Activated CD4-positive, alpha-beta memory T cell treated with anti-CD3 and anti-CD28 coated beads for 36 hours (primary cell): ENCODE data around the gene KY. TPM values are rescaled to one million over a fixed set of nuclear protein-coding genes. Genes with fewer than 3 reads are reported as not detected.
A peak's percentile ranks its signal among the peaks of the same experiment; 100 is the strongest.

Source experiments
- CTCF ChIA-PET: fragments of 350-600 bp; sonication (Branson Sonifier 250); formaldehyde crosslinking; loops from one replicate; lab custom pipeline; 2021; ENCODE audit warnings: antibody characterized with exemption, inconsistent platforms; lab: Charles Lee
- POLR2A ChIA-PET: fragments of 350-600 bp; sonication (Branson Sonifier 250); formaldehyde crosslinking; loops from one replicate; lab custom pipeline; 2021; ENCODE audit warnings: antibody characterized with exemption; lab: Charles Lee
- DNase-seq: peaks from one replicate; pipeline ENCODE4 v3.0.0-alpha.2; 2020
- H3K27ac Mint-ChIP-seq: one replicate; pipeline ENCODE4 v1.8.0; 2021; ENCODE audit warnings: mixed read lengths
- H3K27me3 Mint-ChIP-seq: one replicate; pipeline ENCODE4 v1.8.0; 2021; ENCODE audit warnings: mixed read lengths
- H3K36me3 Mint-ChIP-seq: one replicate; pipeline ENCODE4 v1.8.0; 2021; ENCODE audit warnings: mixed read lengths
- H3K4me1 Mint-ChIP-seq: one replicate; pipeline ENCODE4 v1.8.0; 2021; ENCODE audit warnings: low read depth, mixed read lengths
- H3K4me3 Mint-ChIP-seq: one replicate; pipeline ENCODE4 v1.8.0; 2021; ENCODE audit warnings: mild to moderate bottlenecking, mixed read lengths
- H3K9me3 Mint-ChIP-seq: one replicate; pipeline ENCODE4 v1.8.0; 2021; ENCODE audit warnings: mixed read lengths
- intact Hi-C: fragments of 100-400 bp; cut with micrococcal nuclease; formaldehyde crosslinking; loops from one replicate; pipeline ENCODE4 v1.15.1; 2023
- total RNA-seq, 2 experiments: library from RNA; stranded (reverse); gene quantifications; one replicate each; pipeline ENCODE4 v1.2.3, GENCODE V29; 2021

The KY gene
- total RNA-seq, 2 experiments from 2014 or later: not detected

DNA sequence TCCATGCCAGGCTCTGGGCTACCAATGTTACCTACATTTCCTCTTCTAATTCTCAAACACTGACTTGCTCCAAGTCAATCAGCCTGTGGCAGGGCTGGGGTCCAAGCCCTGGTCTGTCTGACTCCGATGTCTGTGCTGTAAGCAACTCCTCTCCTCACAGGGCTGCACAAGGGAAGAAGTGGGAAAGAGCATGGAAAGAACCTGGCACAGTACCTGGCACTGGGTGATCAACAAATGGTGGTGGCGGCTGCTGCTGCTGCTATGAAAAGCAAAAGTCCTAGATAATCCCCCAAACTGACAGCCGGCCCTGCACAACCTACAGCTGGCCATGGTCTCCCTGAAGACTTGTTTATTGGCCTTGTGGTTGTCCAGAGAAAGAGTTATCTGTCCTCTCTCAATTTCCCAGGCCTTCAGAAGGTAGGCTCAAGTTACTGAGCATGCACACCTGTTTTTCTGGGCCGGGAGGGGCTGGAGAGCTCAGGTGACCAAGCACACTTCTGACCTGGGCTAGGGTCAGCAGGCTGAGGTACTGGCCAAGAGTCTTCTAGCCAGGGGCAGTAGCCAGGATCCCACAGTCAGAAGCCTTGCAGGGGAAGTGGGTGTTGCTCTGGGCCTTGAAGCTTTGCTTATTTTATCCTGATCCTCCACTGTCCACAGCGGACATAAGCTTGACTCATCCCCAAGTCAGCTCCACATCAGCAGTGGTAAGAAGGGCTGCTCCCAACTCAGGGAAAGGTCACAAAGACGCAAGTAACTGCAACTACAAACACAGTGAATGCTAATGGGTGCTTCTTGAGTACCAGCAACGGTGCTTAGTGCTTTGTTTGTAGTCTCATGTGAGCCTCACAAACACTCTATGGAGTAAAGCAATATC is 35.3 kb upstream of the KY start:
- Mint-ChIP-seq H3K27me3 (peaks cover 2% of the 10 kb centered on the region), H3K4me1 (no peaks in the 10 kb centered on the region), H3K4me3 (no peak overlapping the region), H3K27ac (no peak overlapping the region), H3K9me3 (no peaks in the 10 kb centered on the region), H3K36me3 (no peaks in the 10 kb centered on the region)
- ChIA-PET POLR2A (no interaction called here), CTCF (no interaction called here)
- DNase-seq: no peak
- intact Hi-C loops: no loop called here

DNA sequence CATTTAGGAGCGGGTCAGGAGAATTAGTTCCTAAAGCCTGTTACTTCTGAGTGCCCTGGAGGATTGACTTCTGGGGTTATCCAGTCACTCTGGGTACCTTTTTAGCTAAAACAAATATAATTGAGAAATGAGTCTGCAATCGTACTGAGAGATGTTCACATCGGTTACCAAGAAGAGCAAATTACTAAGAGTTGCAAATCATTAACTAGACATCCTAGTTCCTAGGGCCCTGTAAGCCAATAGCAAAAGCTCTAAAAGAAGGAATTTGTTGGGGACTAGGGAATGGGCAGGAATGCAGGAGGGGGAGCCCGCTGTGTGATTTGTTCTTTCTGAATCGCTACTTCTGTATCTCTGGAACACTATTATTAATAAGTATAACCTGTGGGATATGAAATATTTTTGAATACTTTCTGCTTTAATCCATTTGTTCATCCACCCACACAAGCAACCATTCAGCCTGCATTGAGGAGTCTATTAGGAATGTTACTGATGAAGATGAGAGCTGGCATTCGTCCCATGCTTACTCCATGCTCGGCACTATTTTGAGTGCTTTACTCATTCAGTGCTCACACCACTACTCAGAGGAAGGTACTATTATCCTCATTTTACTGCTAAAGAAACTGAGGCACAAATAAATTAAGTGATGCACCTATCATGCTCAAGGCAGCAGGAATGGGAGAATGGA is 31.5 kb upstream of the KY start:
- intact Hi-C loops: no loop called here
- Mint-ChIP-seq H3K4me3 (no peak overlapping the region), H3K4me1 (no peaks in the 10 kb centered on the region), H3K9me3 (no peaks in the 10 kb centered on the region), H3K36me3 (no peaks in the 10 kb centered on the region), H3K27me3 (peaks cover 2% of the 10 kb centered on the region), H3K27ac (no peak overlapping the region)
- DNase-seq: no peak
- CTCF ChIA-PET: interaction anchor here (0.8 kb wide), 1 partner anchor 10 kb away, joined by 3 read pairs; no protein-coding TSS in a partner anchor
- POLR2A ChIA-PET: no interaction called here

DNA sequence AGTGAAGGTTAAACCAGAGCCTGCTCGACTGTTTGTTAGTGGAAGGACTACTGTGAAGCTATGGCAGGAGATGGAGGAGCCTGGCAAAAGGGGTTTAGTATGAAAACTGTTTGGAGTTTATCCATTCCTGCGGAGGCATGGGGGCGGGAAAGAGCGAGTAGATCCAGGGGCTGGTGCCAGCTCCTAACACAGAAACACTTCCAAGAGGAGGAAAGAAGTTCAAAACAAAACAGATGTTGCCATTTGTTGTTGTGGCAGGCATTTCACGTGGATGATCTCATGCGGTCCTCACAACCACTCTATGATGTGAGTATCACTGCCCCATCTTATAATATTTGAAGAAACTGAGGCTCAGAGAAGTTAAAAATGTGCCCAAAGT is 30.7 kb upstream of the KY start:
- no peak overlapping the region for H3K27ac Mint-ChIP-seq
- H3K4me3 Mint-ChIP-seq: no peak overlapping the region
- intact Hi-C loops: no loop called here
- H3K4me1 Mint-ChIP-seq: no peaks in the 10 kb centered on the region
- no peak for DNase-seq
- ChIA-PET CTCF (interaction anchor here (0.8 to 1.0 kb wide), 2 partner anchors 9 to 81 kb away, joined by 3 read pairs; no protein-coding TSS in a partner anchor), POLR2A (no interaction called here)
- H3K9me3 Mint-ChIP-seq: peaks cover 2% of the 10 kb centered on the region
- H3K27me3 Mint-ChIP-seq: peaks cover 2% of the 10 kb centered on the region
- no peaks in the 10 kb centered on the region for H3K36me3 Mint-ChIP-seq

DNA sequence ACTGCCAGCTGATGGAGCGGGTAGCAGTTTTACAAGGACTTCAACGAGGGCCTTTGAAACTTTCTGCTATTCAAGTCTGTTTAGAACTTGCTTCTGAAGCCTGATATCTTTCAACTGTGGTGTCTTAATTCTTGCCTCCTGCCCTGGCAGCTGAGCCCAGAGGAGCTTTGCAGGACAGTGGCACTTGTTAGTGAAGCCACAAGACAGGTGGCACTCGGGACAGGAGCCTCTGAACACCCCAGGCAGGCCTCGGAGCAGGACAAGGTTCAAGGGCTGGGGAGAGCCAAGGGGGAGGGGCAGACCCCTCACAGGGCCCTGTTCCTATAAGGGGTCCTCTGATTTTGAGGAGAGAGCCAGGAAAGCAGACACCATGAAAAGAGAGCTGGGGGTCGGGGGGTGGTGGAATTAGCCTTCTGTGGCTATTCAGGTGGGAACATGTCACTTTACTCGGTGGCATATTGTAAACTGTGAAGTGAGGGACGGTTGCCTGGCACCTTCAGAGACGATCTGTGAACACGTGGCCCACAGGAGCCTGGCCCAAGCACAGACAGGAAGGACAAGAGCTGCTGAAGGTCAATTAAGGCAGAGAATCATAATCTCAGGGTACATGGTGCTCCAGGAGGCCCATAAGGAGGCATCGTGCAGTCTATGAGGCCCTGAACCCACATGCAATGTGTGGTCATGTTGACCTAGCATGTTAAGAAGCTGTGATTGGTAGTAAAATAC is 30.1 kb upstream of the KY start:
- no peak overlapping the region for H3K27ac Mint-ChIP-seq
- H3K36me3 Mint-ChIP-seq: no peaks in the 10 kb centered on the region
- H3K9me3 Mint-ChIP-seq: peaks cover 8% of the 10 kb centered on the region
- POLR2A ChIA-PET: no interaction called here
- no peak overlapping the region for H3K4me3 Mint-ChIP-seq
- H3K4me1 Mint-ChIP-seq: no peaks in the 10 kb centered on the region
- DNase-seq: no peak
- intact Hi-C loops: no loop called here
- peaks cover 2% of the 10 kb centered on the region for H3K27me3 Mint-ChIP-seq
- CTCF ChIA-PET: interaction anchor here (1.0 kb wide), 1 partner anchor 80 kb away, joined by 3 read pairs; no protein-coding TSS in a partner anchor

DNA sequence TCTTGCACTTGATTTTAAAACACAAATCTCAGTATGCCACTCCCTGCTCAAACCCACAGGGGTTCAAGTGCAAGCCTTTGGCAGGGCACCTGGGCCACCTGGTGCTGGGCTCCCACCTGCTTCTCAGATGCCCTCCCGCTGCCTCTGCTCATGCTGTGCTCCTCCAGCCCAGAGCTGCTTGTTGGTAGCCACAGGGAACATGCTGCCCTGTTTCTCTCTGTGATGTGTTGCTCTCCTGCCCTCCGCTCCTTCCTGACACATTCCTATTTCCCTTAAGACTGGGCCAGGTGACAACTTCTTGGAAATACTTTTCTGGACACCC is 27.1 kb upstream of the KY start:
- ChIA-PET POLR2A (no interaction called here), CTCF (no interaction called here)
- H3K27ac Mint-ChIP-seq: no peak overlapping the region
- no peak overlapping the region for H3K4me3 Mint-ChIP-seq
- no peak for DNase-seq
- H3K4me1 Mint-ChIP-seq: no peaks in the 10 kb centered on the region
- H3K9me3 Mint-ChIP-seq: peaks cover 30% of the 10 kb centered on the region
- intact Hi-C loops: no loop called here
- H3K36me3 Mint-ChIP-seq: peaks cover 4% of the 10 kb centered on the region
- peaks cover 2% of the 10 kb centered on the region for H3K27me3 Mint-ChIP-seq

DNA sequence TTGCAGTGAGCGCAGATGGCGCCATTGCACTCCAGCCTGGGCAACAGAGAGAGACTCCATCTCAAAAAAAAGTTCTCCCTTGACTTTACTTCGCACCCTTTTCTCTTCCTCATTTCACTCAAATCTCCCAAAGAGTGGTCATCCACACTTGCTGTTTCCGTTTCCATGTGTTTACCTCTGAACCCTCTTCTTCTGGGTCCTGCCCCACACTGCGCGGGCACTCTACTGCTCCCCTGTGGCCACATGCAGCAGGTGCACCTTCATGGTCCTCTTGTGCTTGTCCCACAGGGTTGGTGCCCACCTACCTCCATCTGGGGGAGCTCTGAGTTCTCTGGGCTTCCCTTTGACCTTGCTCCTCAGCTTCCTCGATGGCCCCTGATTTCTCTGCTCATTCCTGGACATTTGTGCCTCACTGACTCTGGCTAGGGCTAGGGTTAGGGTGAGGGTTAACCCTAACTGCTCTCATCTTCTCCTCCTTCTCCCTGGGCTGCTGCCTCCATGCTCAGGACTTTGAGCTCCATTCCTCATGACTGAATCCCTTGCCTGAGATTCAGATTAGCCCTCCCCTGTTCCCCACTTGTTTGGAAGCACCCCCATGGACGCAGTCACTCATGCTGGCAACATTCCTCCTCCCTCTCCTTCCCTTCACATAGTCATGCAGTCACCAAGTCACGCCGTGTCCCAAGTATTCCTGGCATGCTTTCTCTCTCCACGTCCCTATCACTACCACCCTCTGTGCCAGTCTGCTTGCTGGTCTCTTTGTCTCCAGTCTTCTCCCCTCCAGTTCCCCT is 26.6 kb upstream of the KY start:
- Mint-ChIP-seq H3K4me1 (no peaks in the 10 kb centered on the region), H3K4me3 (no peak overlapping the region), H3K27ac (no peak overlapping the region), H3K9me3 (peaks cover 31% of the 10 kb centered on the region), H3K36me3 (peaks cover 4% of the 10 kb centered on the region), H3K27me3 (peaks cover 2% of the 10 kb centered on the region)
- CTCF ChIA-PET: no interaction called here
- DNase-seq: peak; percentile 12
- POLR2A ChIA-PET: no interaction called here
- intact Hi-C loops: no loop called here

DNA sequence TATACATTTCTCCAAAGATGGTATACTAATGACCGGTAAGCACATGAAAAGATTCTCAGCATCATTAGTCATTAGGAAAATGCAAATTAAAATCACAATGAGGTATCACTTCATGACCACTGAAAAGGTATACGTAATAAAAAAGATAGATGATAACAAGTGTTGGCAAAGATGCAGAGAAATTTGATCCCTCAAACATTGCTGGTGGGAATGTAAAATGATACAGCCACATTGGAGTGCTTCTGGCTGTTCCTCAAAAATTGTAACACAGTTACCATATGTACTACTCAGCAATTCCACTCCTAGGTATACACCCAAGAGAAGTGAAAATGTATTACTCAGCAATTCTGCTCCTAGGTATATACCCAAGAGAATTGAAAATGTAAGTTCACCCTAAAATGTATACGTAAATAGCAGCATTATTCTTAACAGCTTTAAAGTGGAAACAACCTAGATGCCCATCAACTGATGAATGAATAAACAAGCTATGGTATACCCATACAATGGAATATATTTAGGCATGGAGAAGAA is 25.0 kb upstream of the KY start:
- no peak for DNase-seq
- no peak overlapping the region for H3K4me3 Mint-ChIP-seq
- H3K36me3 Mint-ChIP-seq: peaks cover 4% of the 10 kb centered on the region
- no peak overlapping the region for H3K27ac Mint-ChIP-seq
- peaks cover 2% of the 10 kb centered on the region for H3K27me3 Mint-ChIP-seq
- ChIA-PET CTCF (no interaction called here), POLR2A (no interaction called here)
- intact Hi-C loops: no loop called here
- peaks cover 31% of the 10 kb centered on the region for H3K9me3 Mint-ChIP-seq
- no peaks in the 10 kb centered on the region for H3K4me1 Mint-ChIP-seq

DNA sequence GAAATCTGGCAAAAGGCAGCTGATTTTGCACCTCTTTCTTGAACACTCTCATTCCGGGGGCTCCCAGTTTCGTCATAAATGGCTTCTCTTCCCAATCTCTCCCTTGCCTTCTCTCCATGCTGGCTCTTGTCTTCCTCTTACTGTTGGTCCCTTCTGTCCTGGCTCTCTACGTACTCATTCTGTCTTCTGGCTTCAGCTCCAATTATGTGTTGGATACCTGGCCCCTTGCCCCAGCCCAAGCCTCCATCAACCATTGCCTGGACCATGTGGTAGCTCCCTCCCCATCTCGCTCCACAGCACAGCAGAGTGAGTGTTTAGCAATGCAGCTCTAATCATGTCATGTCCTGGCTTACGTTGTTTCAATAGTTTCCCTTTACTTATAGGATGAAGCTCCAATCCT is 21.7 kb upstream of the KY start:
- ChIA-PET CTCF (interaction anchor here (1.1 kb wide), 1 partner anchor 9 kb away, joined by 3 read pairs; no protein-coding TSS in a partner anchor), POLR2A (no interaction called here)
- peaks cover 31% of the 10 kb centered on the region for H3K9me3 Mint-ChIP-seq
- H3K27ac Mint-ChIP-seq: no peak overlapping the region
- H3K36me3 Mint-ChIP-seq: peaks cover 4% of the 10 kb centered on the region
- no peaks in the 10 kb centered on the region for H3K27me3 Mint-ChIP-seq
- H3K4me1 Mint-ChIP-seq: no peaks in the 10 kb centered on the region
- intact Hi-C loops: no loop called here
- H3K4me3 Mint-ChIP-seq: no peak overlapping the region
- no peak for DNase-seq

DNA sequence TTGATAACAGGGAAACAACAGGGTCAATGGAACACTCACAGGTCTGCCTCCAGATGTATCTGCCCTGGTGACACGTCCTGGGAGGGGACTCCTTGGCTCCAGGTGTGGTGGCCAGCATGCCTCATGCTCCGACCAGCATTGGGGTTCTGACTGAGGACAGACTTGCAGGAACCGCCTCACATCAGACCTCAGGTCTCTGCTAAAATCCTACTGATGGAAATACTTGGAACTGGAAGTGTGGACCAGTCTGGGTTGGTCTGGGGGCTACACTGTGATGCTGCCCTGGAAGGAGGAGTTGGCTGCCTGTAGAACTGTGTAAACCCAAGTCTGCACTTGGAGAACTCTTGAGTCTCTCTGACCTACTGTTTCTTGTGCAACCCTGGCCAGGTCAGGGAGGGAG is 17.1 kb upstream of the KY start:
- no peaks in the 10 kb centered on the region for H3K4me1 Mint-ChIP-seq
- H3K36me3 Mint-ChIP-seq: no peaks in the 10 kb centered on the region
- H3K27me3 Mint-ChIP-seq: peaks cover 2% of the 10 kb centered on the region
- peaks cover 1% of the 10 kb centered on the region for H3K9me3 Mint-ChIP-seq
- CTCF ChIA-PET: no interaction called here
- intact Hi-C loops: no loop called here
- H3K4me3 Mint-ChIP-seq: no peak overlapping the region
- no peak overlapping the region for H3K27ac Mint-ChIP-seq
- POLR2A ChIA-PET: no interaction called here
- no peak for DNase-seq

DNA sequence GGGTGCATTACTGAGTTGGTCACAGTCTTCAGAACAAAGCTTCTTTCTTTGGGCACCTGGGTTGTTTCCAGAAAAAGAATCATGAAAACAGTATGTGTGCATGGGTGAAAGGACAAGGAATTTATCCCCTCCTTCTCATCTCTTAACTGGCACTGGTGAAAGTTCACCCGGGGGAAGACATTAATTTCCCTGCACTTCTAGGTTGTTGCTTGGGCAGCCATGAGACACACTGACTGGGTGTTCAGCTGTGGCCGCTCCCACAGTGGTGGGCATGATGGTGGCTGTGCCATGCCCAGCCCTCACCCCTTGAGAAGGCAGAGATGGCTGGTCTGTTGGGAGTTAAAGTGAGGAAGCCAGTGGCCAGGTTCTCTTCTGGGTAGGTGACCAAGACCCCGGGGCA is 16.6 kb upstream of the KY start:
- DNase-seq: no peak
- Mint-ChIP-seq H3K4me1 (no peaks in the 10 kb centered on the region), H3K36me3 (no peaks in the 10 kb centered on the region), H3K27me3 (peaks cover 2% of the 10 kb centered on the region), H3K9me3 (no peaks in the 10 kb centered on the region), H3K27ac (no peak overlapping the region), H3K4me3 (no peak overlapping the region)
- POLR2A ChIA-PET: no interaction called here
- intact Hi-C loops: no loop called here
- CTCF ChIA-PET: no interaction called here

DNA sequence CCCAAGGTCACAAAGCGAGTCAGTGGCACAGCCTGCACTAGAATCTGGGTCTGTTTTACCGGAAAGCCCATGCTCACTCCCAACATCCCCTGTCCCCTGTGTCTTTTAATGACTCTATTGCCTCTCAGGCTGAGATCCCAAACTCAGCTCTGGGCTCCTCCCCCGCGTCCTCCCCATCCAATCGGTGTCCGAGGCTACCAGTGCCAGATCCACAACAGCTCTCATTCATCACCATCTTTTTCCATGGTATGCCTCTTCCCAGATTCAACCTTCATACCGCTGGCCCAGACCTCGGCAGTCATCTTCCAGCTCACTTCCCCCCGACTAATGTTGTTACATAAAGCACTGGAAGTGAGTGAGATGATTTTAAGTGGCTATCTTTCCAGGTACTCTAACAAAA is 16.1 kb upstream of the KY start:
- intact Hi-C loops: no loop called here

More for the DNA sequence above, 16.1 kb upstream of the KY start:
- Mint-ChIP-seq H3K9me3 (no peaks in the 10 kb centered on the region), H3K27ac (no peak overlapping the region), H3K4me1 (no peaks in the 10 kb centered on the region), H3K4me3 (no peak overlapping the region), H3K36me3 (no peaks in the 10 kb centered on the region), H3K27me3 (peaks cover 2% of the 10 kb centered on the region)
- DNase-seq: no peak
- ChIA-PET CTCF (no interaction called here), POLR2A (no interaction called here)
